ENCODE measurements around the gene PDS5B. TPM values are rescaled to one million over a fixed set of nuclear protein-coding genes. Genes with fewer than 3 reads are reported as not detected.
"Not testable (repeated sequence)": the region's sequence is repeated elsewhere in the genome, so short reads cannot be mapped to it uniquely, and the experiment has no call there.

PDS5B gene
- total RNA-seq, 1 donor from 2014 or later, result 35.7 TPM

DNA sequence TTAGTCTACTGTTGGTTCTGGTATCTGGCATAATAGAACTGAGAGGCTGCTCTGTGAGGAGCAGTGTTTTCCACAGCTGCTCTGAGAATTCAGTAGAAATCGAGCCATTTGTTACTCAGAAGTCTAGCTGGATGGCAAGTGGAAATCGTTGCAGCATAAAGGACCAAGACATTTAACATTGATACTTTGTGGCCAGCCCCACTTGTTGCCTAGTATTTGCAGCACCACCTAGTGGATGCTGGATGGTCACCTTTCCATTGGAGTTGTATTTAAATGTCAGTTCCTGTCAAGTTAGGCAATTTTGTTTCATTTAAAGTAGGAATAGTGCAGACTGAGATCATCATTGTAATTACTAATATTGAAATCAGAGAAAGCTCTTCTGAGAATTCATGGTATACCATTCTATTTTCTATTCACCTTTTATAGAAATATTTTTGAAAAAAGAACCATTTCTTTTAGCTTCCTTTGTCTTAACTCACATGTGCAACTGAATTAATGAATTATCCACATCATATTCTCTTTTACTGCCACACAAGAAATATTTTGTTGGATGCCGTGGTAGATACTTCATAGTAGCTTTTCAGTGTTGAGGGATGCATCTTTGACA is 64.6 kb downstream of the PDS5B start:
- DNase-seq, result peak; percentile 83

DNA sequence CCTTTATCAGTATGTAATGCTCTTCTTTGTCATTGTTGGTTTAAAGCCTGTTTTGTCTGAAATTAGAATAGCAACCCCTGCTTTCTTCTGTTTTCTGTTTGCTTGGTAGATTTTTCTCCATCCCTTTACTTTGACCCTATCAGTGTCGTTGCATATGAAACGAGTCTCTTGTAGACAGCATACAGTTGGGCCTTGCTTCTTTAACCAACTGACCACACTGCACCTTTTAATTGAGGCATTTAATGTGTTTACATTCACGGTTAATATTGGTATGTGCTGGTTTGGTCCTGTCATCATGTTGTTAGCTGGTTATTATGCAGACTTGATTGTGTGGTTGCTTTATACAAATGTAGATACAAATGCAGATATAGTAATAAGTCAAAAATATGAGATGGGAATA is 71.1 kb downstream of the PDS5B start:
- no peak for DNase-seq

DNA sequence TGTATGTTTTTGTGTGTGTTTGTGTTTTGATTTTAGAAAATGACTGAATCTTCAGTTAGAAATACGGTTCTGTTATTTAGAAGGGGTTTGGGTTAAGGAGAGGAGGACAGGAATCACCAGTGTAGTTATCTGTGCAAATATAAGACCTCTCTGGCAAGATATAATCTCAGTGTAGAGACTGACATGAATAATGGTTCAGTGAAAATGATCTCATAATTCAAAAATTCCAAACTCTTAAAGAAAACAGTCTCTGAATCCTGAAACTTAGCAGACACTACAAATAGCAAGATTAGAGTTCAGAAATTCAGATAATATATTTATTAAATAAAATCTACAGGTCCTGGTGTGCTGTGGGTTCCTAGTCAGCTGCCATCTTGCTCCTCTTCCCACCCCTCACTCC is 73.5 kb downstream of the PDS5B start:
- no peak for DNase-seq

DNA sequence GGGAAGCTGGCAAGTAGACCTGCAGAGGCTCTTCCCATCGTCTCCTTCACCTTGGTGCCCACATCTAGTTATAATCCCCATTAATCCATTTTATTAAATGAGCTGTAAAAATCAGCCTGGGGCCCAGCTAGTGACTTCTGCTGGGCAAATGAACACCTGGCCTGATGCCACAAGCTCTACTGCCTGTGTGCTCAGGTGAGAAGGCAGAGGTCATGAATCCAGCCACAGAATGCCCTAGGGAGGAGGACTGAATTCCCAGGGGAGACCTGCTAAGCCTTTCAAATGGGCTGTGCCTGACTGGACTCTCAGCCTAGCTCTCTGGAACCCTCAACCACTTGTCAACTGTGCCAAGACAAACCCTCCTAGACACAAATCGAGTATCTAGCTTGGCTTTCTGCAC is 74.0 kb downstream of the PDS5B start:
- no peak for DNase-seq

DNA sequence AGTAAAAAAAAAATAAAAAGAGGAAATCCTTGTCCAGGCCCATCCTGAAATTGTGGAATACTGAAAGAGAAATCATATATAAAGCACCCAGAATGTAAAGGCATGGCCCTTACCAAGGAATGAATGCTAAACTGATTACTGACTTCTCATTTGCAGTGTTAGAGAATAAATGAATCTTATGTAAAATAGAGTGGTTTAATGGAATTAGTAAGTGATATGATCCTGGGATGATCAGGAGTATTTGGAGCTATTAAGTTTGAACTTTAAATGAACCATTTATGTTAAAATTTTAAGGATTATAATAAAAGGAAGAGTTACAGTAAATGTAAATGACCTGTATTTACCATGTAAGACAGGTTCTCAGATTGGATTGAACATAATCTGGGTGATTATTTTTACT is 75.4 kb downstream of the PDS5B start:
- no peak for DNase-seq

DNA sequence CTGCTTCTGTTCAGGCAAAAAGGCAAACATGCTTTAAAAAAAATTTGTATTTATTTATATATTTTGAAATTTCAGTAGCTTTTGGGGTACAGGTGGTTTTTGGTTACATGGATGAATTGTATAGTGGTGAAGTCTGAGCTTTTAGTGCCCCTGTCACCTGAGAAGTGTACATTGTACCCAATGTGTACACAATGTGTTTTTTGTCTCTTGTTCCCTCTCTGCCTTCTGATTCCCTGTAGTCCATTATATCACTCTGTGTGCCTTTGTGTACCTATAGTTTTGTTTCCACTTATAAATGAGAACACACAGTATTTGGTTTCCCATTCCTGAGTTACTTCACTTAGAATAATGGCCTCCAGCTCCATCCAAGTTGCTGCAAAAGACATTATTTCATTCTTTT is 77.4 kb downstream of the PDS5B start:
- DNase-seq, result no peak

DNA sequence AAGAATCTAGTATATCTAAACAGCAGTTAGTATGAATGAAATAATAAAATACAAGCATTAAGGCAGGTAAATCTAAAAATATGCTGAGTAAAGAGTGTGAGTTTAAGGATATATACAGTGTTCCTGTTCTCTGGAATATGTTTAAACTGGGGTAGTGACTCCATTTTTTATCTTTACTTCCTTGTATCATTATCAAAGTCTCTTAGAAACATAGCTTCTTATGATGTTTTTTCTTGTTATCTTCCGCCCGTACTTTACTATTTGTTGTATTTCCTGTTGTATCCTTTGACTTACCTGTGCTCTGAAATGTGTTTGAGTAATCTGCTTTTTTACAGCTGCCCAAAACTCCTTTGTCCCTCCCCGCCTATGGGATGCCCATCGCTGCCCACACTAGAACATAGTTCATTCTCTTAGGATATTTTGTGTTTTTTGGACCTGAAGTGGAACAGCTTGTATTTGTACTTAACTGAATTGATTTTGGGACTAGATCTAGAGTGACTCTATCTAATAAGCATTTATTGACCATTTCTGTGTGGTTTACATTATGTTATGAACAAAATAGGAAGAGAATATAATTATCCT is 80.8 kb downstream of the PDS5B start:
- no peak for DNase-seq

DNA sequence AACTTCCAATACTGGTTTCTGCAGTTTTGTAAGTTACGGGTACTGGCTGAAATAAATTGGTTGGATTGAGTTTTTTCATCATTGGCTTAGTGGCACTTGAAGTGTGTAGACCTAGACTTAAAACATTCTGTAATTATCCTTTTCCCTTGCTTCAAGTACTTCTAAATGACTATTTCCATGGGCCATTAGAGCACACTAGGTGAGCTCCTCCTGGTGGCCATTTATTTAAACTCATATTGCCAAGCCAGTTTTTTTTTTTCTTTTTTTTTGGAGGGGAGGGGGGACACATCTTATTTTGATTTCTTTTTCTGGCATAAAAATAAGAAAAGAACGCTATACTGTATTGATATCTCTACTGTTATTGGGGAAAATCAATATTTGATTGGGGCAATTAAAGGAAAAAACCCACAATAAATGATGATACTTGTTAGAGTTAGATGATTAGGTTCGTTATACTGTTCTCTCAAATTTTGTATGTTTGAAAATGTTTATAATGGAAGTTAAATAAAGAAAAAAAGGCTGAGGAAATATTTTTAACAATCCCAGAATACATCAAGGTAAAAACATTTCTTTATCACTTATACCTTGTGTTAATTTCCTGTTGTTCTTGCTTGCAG is 82.9 kb downstream of the PDS5B start:
- peak; percentile 72 for DNase-seq

DNA sequence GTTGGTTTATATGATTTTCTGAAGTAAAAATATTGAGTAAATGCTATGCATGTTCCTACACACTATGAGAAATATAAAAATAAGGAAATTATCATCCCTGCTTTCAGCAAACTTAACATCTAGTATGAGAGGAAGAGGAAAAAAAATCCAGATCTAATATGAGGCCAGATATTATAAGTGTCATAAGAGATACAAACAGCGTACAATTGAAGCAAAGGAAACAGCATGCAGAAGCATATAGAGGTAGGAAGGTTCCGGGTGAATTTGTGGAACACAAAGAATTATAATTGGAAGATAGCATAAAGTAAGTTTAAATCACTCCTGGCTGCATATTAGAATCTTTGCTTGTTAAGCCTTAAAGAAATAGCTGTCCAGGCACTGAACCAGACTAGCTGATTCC is 88.3 kb downstream of the PDS5B start:
- DNase-seq, result no peak

DNA sequence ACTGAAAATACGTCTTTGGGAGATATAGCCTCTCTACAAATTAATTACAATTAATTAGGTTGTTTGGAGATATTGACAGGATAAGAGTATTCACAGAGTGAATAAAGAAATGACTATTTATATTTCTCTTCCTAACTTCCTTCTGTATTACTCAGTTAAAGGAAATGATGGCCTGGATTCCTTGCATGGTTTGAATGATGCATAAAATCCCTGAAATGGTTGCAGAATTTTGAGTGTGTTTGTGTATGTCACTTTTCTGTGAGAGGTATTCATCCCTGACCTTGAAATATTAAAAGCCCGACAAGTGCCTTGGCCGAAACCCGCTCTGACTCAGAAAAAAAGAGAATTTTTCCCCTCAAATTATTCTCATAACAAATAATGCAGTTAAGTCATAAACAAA is 90.0 kb downstream of the PDS5B start:
- peak; percentile 30 for DNase-seq

DNA sequence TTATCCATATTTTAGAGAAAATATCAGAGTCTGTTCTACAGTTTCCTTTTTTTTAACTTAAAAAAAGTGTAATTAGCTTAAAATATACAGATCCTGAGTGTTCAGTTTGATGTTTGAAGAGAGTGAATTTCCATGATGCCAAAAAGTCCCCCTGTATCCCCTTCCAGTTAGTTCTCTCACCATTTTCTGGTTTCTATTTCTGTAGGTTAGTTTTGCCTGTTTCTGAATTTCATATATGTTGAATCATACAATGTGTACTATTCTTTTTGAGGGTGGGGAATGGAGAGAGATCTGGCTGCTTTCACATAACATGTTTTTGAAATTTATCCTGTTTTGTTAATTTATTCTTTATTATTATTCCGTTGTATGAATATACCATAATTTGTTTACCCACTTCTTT is 95.9 kb downstream of the PDS5B start:
- no peak for DNase-seq

DNA sequence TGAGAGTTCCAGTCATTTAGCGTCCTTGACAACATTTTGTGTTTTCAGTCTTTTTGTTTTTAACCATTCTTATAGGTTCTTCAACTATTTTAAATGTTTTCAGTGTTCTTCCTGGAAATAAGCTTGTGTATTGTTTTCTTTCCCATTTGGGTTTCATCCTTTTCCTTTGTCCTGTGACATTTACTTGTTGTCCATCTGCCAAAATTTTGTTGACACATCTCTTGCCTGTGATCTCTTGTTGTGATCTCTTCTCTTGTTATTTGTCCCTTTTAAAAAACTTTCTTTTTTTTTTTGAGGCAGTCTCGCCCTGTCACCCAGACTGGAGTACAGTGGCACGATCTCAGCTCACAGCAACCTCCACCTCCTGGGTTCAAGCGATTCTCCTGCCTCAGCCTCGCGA is 96.5 kb downstream of the PDS5B start:
- DNase-seq, result no peak

DNA sequence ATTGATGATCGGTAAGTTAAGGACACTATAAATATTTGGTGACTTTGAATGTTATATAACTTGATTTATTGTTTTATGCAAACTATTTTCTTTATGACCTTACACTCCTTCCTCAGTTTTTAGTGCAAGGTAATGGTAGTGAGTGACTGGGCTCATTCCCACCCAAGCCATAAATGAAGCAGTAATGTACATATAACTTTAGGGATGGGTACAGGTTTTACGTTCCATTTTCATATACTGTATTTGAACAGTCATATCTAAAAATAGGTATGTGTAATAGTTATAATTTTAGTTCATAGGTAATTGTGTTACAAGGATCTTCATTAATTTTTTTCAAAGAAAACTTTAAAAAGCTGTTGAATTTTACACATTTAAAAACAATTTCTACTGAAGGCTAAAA is 101.0 kb downstream of the PDS5B start:
- DNase-seq, result no peak

DNA sequence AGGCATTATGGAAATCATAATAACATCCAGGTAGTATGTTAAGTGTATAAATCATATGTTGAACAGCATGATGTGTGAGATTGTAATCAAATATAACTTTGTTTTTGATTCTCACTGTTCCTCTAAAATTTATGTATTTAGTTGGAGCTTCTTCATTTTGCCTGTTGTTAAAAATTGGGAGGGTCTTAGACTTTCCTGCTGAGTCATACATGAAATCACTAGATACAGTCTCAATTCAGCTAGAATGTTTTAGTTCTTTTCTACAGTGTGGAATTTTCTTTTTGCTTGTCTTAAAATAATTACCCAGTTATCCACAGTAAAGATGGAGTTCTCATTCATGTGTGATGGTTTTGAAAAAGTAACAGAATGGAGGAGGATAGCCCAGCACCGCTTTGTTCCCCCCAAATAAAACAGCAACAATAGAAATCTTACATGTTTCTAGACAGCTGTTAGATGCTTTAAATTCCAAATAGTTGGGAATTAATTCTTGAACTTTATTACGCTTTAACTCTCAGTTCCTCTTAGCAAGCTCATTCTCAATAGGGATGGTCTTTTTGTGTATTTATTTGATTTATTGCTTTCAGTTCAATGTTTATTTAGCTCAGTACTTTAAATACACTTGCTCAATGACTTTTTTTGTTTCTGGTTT is 109.5 kb downstream of the PDS5B start:
- no peak for DNase-seq

DNA sequence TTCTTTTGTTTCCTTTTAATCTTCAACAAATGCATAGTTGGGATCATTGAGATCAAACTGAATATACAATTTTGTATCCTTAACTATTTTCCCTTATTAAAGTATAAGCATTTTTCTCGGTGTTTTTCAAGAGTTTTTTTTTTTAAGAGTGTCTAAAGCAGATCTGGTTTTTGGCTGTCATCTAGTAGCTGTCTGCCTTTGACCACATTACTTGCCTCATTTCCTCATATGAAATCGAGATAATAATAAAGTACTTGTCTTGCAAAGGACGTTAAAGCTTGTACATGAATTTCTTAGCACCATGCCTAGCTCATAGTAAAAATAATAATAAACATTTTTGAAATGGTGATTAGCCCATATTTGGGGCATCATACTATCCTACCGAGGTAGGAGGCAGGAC is 121.2 kb downstream of the PDS5B start:
- no peak for DNase-seq

DNA sequence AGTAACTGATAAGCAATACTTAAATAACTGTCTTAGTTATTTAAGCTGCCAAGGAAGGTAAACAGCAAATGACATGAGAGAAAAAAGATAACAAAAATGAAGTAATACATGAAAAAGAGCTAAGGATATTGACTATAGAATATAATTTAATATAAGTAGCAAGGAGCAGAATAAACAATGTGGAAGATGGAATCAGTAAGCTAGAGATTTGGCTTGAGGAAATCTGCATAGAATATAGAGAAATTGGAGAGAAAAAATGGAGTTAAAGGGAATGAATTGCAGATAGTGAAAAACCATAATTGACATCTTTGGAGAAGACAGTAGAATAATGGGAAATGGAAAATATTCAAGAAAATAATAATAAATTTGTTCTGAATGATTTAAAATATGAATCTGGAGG is 127.1 kb downstream of the PDS5B start:
- DNase-seq, result no peak

DNA sequence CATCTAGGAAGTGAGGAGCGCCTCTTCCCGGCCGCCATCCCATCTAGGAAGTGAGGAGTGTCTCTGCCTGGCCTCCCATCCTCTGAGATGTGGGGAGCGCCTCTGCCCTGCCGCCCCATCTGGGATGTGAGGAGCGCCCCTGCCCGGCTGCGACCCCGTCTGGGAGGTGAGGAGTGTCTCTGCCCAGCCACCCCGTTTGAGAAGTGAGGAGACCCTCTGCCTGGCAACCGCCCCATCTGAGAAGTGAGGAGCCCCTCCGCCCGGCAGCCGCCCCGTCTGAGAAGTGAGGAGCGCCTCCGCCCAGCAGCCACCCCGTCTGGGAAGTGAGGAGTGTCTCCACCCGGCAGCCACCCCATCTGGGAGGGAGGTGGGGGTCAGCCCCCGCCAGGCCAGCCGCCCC is 129.9 kb downstream of the PDS5B start:
- DNase-seq, result not testable (repeated sequence)

DNA sequence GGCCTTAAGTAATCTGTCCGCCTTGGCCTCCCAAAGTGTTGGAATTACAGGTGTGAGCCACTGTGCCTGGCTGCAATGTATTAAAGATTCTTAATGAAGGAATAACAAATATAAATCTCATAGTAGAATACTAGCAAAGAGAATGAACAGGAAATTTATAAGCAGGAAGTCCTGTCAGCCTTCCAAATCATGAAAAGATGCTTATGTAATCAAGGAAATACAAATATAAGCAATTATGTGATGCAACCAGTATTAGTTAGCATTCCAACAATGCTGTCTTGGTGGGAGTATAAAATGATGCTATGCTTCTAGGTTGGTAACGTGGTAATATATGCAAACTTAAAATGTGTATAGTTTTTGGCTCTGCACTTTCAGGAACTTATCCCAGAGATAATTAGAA is 133.8 kb downstream of the PDS5B start:
- DNase-seq, result peak; percentile 14

DNA sequence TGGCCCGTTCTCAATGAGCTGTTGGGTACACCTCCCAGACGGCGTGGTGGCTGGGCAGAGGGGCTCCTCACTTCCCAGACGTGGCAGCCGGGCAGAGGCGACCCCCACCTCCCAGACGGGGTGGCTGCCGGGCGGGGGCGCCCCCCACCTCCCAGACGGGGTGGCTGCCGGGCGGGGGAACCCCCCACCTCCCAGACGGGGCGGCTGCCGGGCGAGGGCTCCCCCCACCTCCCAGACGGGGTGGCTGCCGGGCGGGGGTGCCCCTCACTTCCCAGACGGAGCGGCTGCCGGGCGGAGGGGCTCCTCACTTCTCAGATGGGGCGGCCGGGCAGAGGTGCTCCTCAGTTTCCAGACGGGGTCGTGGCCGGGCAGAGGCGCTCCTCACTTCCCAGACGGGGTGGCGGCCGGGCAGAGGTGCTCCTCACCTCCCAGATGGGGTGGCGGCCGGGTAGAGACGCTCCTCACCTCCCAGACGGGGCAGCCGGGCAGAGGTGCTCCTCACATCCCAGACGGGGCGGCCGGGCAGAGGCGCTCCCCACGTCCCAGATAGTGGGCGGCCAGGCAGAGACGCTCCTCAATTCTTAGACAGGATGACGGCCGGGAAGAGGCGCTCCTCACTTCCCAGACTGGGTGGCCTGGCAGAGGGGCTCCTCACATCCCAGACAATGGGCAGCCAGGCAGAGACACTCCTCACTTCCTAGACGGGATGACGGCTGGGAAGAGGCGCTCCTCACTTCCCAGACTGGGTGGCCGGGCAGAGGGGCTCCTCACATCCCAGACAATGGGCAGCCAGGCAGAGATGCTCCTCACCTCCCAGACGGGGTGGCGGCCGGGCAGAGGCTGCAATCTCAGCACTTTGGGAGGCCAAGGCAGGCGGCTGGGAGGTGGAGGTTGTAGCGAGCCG is 135.1 kb downstream of the PDS5B start:
- DNase-seq, result not testable (repeated sequence)

DNA sequence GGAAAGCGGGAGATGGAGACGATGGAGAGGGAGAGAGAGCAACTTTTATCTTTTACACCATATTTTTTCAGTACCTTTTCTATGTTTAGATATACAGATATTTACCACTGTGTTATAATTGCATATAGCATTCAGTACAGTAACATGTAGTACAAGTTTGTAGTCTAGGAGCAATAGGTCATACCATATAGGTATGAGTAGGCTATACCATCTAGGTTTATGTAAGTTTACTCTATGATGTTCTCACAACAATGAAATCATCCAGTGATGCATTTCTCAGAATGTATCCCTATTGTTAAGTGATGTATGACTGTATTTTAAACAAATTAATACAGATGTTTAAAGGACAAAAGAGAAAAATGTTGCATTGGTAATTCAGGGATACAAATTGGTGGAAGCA is 136.1 kb downstream of the PDS5B start:
- no peak for DNase-seq

DNA sequence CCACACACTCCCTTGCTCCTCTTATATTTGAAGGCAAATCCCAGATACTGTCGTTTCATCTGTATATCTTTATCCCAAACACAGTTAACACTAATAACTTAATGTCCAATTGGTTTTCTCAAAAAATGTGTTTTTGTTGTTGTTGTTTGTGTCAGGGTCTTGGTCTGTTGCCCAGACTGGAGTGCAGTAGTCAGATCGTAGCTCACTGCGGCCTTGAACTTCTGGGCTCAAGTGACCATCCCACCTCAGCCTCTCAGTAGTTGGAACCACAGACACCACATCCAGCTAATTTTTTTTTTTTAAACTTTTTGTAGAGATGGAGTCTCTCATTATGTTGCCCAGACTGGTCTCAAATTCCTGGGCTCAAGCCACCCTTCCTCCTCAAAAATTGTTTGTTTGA is 137.7 kb downstream of the PDS5B start:
- no peak for DNase-seq

DNA sequence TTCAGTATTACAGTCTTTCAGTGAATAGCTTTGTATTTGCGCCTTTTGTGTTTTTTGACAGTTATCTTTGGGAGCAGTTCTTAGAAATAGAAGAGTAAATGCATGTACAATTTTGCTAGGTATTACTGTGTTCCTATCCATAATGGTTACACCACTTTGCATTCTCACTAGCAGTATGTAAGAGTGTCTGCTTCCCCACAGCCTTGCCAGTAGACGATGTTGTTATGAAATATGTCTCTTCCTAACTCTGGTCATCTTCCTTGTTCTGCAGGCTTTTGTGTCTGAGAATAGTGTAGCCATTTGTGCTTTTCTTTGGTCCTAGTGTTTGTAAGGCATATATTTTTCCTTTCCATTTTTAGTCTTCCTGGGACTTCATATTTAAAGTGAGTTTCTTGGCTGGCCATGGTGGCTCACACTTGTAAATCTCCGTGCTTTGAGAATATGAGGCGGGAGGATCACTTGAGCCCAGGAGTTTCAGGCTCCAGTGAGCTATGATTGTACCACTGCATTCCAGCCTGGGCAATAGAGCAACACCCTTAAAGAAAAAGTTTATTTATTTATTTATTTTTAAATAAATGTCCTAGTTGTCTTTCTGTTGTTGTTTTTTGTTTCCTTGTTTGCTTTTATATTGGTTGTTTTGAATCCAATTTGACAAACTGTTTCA is 140.3 kb downstream of the PDS5B start:
- DNase-seq, result no peak

DNA sequence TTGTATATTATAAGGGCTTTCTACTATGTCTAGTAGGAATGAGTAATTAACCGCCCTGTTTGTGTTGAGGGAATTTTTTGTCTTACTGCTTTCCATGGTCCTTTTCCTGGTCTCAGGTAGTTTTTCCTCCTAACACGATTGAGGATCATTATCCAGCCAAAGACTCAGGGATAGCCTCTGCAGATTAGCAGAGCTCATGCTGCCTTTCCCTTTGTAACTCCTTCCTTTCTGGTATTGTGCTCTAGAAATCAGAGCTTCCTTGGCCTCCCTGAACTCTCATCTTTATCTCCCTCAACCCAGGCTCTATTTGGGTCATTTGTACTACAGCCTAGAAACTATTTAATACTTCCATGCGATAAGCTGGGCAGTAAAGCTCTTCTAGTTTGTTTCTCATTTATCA is 142.1 kb downstream of the PDS5B start:
- DNase-seq, result no peak

All from dermis blood vessel endothelial cell (primary cell).